Measurements from ENCODE around the gene RNF144A. TPM values are rescaled to one million over a fixed set of nuclear protein-coding genes. Genes with fewer than 3 reads are reported as not detected.

RNF144A gene
- total and polyA plus RNA-seq, 2 experiments from 2014 or later, result 2.8 to 14.7 TPM

GRCh38 chr2:6986301-6986911 is 69.2 kb downstream of the RNF144A start:
- H4K20me1 ChIP-seq (replicated peaks; ENCODE audit: insufficient read depth), result no peaks in the 10 kb centered on the region
- H3K9me2 ChIP-seq (ENCODE audit: insufficient read depth), result peaks cover 3% of the 10 kb centered on the region; the same call in 1 of the 2 replicates
- no peak overlapping the region for H2AFZ ChIP-seq
- no peak for ATAC-seq
- H3K36me3 Mint-ChIP-seq (ENCODE audit: low read depth), result peaks cover 14% of the 10 kb centered on the region
- 0 out of 2 replicates have a peak, but pooled peaks cover 7% of the 10 kb centered on the region for H3K4me1 ChIP-seq (ENCODE audit: insufficient read depth)
- DNase-seq (ENCODE audit: low spot score), result peak; percentile 41
- H3K4me2 ChIP-seq, result no peak overlapping the region
- no peak for TF ChIP-seq REST (IDR thresholded peaks at IDR 0.05; ENCODE audit: unreplicated experiment)
- TF ChIP-seq POLR2AphosphoS5 (IDR thresholded peaks at IDR 0.05; ENCODE audit: low read depth), result no peak
- TF ChIP-seq CREB1 (CRISPR knock-in tag; IDR thresholded peaks at IDR 0.05; ENCODE audit: low read depth), result no peak
- TF ChIP-seq EZH2 (IDR thresholded peaks at IDR 0.05; ENCODE audit: low read depth, unreplicated experiment), result no peak
- TF ChIP-seq JUNB (IDR thresholded peaks at IDR 0.05; ENCODE audit: unreplicated experiment), result no peak
- no peak for TF ChIP-seq NANOG (IDR thresholded peaks at IDR 0.05; ENCODE audit: borderline replicate concordance)
- TF ChIP-seq CTCF (conservative IDR thresholded peaks at IDR 0.05; ENCODE audit: low read depth in 2 of 2), result no peak
- no peak for TF ChIP-seq EZH2phosphoT487 (IDR thresholded peaks at IDR 0.05; ENCODE audit: unreplicated experiment)
- TF ChIP-seq ZNF114 (CRISPR knock-in tag; IDR thresholded peaks at IDR 0.05), result no peak
- no peak for TF ChIP-seq ETS1 (IDR thresholded peaks at IDR 0.05)
- no peak for TF ChIP-seq STAT1 (IDR thresholded peaks at IDR 0.05; ENCODE audit: unreplicated experiment)
- no peak for TF ChIP-seq ZNF331 (CRISPR knock-in tag; IDR thresholded peaks at IDR 0.05; ENCODE audit: low read depth)
- no peak for TF ChIP-seq ZNF462 (CRISPR knock-in tag; IDR thresholded peaks at IDR 0.05)
- peaks cover 33% of the 10 kb centered on the region for H3K4me1 Mint-ChIP-seq
- no peaks in the 10 kb centered on the region for H3F3A ChIP-seq (replicated peaks; ENCODE audit: low read depth)
- H3K27ac ChIP-seq (ENCODE audit: low read depth), result no peak overlapping the region
- H3K79me2 ChIP-seq (replicated peaks; ENCODE audit: insufficient read depth), result no peaks in the 10 kb centered on the region
- H3K27me3 Mint-ChIP-seq (ENCODE audit: insufficient read depth, low read depth, poor library complexity), result peaks cover 5% of the 10 kb centered on the region
- H3K4me3 Mint-ChIP-seq, result no peak overlapping the region
- H3K27me3 ChIP-seq (ENCODE audit: insufficient read depth), result no peaks in the 10 kb centered on the region
- H3K9me3 Mint-ChIP-seq, result peaks cover 12% of the 10 kb centered on the region
- no peak overlapping the region for H3K27ac Mint-ChIP-seq
- no peak overlapping the region for H3K4me3 ChIP-seq
- H3K36me3 ChIP-seq (ENCODE audit: insufficient read depth), result no peaks in the 10 kb centered on the region
